BLaER1 treated with 17β-estradiol and CSF1 and Interleukin-3, amounts not matched to agents 10 nM and 100 nM (cell line): Measurements from ENCODE around the gene LAGE3.

Experiments used
- H3K27ac ChIP-seq, 11 experiments: shearing (Covaris generic); formaldehyde crosslinking; 2 replicates each; pipeline ENCODE4 v1.8.1; 2022
- H3K27me3 ChIP-seq, 11 experiments: shearing (Covaris generic); formaldehyde crosslinking; 2 replicates each; pipeline ENCODE4 v1.8.1; 2022
- H3K36me3 ChIP-seq, 11 experiments: shearing (Covaris generic); formaldehyde crosslinking; 2 replicates each; pipeline ENCODE4 v1.8.1; 2022
- H3K4me1 ChIP-seq, 10 experiments: shearing (Covaris generic); formaldehyde crosslinking; 2 replicates each; pipeline ENCODE4 v1.8.1; 2022
- H3K4me2 ChIP-seq, 11 experiments: shearing (Covaris generic); formaldehyde crosslinking; 2 replicates each; pipeline ENCODE4 v1.8.1; 2022
- H3K4me3 ChIP-seq, 10 experiments: shearing (Covaris generic); formaldehyde crosslinking; 2 replicates each; pipeline ENCODE4 v1.8.1; 2022
- H3K9ac ChIP-seq, 11 experiments: shearing (Covaris generic); formaldehyde crosslinking; 2 replicates each; pipeline ENCODE4 v1.8.1; 2022
- H3K9me3 ChIP-seq, 11 experiments: shearing (Covaris generic); formaldehyde crosslinking; replicated peaks in 1 of 11; 2 replicates each; pipeline ENCODE4 v1.8.1; 2022
- H4K20me1 ChIP-seq, 11 experiments: shearing (Covaris generic); formaldehyde crosslinking; 2 replicates each; pipeline ENCODE4 v1.8.1; 2022
- Cebpa-rat ChIP-seq, 11 experiments: shearing (Covaris generic); IDR thresholded peaks; 2 replicates each; pipeline ENCODE4 v1.8.1; 2022

The LAGE3 gene

GRCh38 chrX:154486052-154486395, 6.9 kb upstream of the LAGE3 start:
- Histone ChIP-seq H3K4me2 (peak overlapping the region; percentile 70 to 89 (median 81)), H3K4me3 (peak overlapping the region; percentile 71 to 84 (median 77)), H3K9ac (peak overlapping the region; percentile 73 to 91 (median 84)), H3K27me3 (peaks cover 32 to 48% (median 38%) of the 10 kb centered on the region in 11 experiments), H3K4me1 (peaks cover 53 to 68% (median 63%) of the 10 kb centered on the region in 10 experiments), H3K9me3 (peaks cover 0 to 50% (median 31%) of the 10 kb centered on the region in 11 experiments; a peak in 15 of 22 replicates), H3K27ac (peak overlapping the region; percentile 44 to 88 (median 82)), H4K20me1 (peaks cover 0 to 43% (median 14%) of the 10 kb centered on the region in 11 experiments; a peak in 11 of 22 replicates), H3K36me3 (peaks cover 0 to 31% (median 16%) of the 10 kb centered on the region in 11 experiments; a peak in 14 of 22 replicates)
- TF ChIP-seq Cebpa-rat (IDR thresholded peaks at IDR 0.05) = no peak

GRCh38 chrX:154485150-154486051, 6.3 kb upstream of the LAGE3 start:
- Histone ChIP-seq H3K36me3 (peaks cover 0 to 31% (median 16%) of the 10 kb centered on the region in 11 experiments; a peak in 14 of 22 replicates), H3K9ac (peak overlapping the region; percentile 73 to 91 (median 84)), H3K27me3 (peaks cover 38 to 54% (median 45%) of the 10 kb centered on the region in 11 experiments), H4K20me1 (peaks cover 0 to 43% (median 14%) of the 10 kb centered on the region in 11 experiments; a peak in 11 of 22 replicates), H3K9me3 (peaks cover 0 to 47% (median 31%) of the 10 kb centered on the region in 11 experiments; a peak in 15 of 22 replicates), H3K4me1 (peaks cover 54 to 71% (median 64%) of the 10 kb centered on the region in 10 experiments), H3K4me2 (peak overlapping the region; percentile 70 to 89 (median 81)), H3K4me3 (peak overlapping the region; percentile 71 to 84 (median 77)), H3K27ac (peak overlapping the region in 10 of 11 experiments; percentile 46 to 88 (median 82); a peak in 20 of 22 replicates)
- TF ChIP-seq Cebpa-rat (IDR thresholded peaks at IDR 0.05) = no peak

- Histone ChIP-seq H3K4me2 (peak overlapping the region; percentile 70 to 89 (median 81)), H3K9me3 (peaks cover 0 to 38% (median 23%) of the 10 kb centered on the region in 11 experiments; a peak in 14 of 22 replicates), H3K27ac (peak overlapping the region in 10 of 11 experiments; percentile 24 to 88 (median 57); a peak in 15 of 22 replicates)
Observed at GRCh38 chrX:154484255-154485149, 5.4 kb upstream of the LAGE3 start.

GRCh38 chrX:154483325-154483724, 4.2 kb upstream of the LAGE3 start:
- Histone ChIP-seq H3K4me2 (peak overlapping the region; percentile 70 to 89 (median 81)), H3K27ac (0 out of 22 replicates have a peak overlapping the region, but pooled peaks of 1 of the 11 experiments have one; percentile 24), H3K27me3 (peaks cover 42 to 64% (median 52%) of the 10 kb centered on the region in 11 experiments), H3K9ac (peak overlapping the region in 3 of 11 experiments; percentile 30 to 44 (median 41); a peak in 2 of 22 replicates), H3K9me3 (peaks cover 0 to 31% (median 18%) of the 10 kb centered on the region in 11 experiments; a peak in 13 of 22 replicates), H3K4me3 (no peak overlapping the region), H4K20me1 (peaks cover 0 to 36% (median 14%) of the 10 kb centered on the region in 11 experiments; a peak in 10 of 22 replicates), H3K36me3 (peaks cover 0 to 26% (median 16%) of the 10 kb centered on the region in 11 experiments; a peak in 14 of 22 replicates), H3K4me1 (peaks cover 51 to 64% (median 59%) of the 10 kb centered on the region in 10 experiments)
- TF ChIP-seq Cebpa-rat (IDR thresholded peaks at IDR 0.05) = no peak

More at GRCh38 chrX:154484255-154485149, 5.4 kb upstream of the LAGE3 start:
- Histone ChIP-seq H3K27me3 (peaks cover 42 to 62% (median 51%) of the 10 kb centered on the region in 11 experiments), H3K4me1 (peaks cover 60 to 72% (median 67%) of the 10 kb centered on the region in 10 experiments), H3K9ac (peak overlapping the region; percentile 73 to 91 (median 84); a peak in 19 of 22 replicates), H3K4me3 (peak overlapping the region in 9 of 10 experiments; percentile 71 to 84 (median 77); a peak in 16 of 20 replicates), H3K36me3 (peaks cover 0 to 31% (median 16%) of the 10 kb centered on the region in 11 experiments; a peak in 14 of 22 replicates), H4K20me1 (peaks cover 0 to 43% (median 14%) of the 10 kb centered on the region in 11 experiments; a peak in 11 of 22 replicates)
- no peak for TF ChIP-seq Cebpa-rat (IDR thresholded peaks at IDR 0.05)

GRCh38 chrX:154482786-154483185, 3.7 kb upstream of the LAGE3 start:
- peak overlapping the region in 3 of 11 experiments; percentile 30 to 44 (median 41); a peak in 3 of 22 replicates for H3K9ac ChIP-seq
- no peak for TF ChIP-seq Cebpa-rat (IDR thresholded peaks at IDR 0.05)
- peaks cover 42 to 67% (median 54%) of the 10 kb centered on the region in 11 experiments for H3K27me3 ChIP-seq
- peaks cover 50 to 69% (median 62%) of the 10 kb centered on the region in 10 experiments for H3K4me1 ChIP-seq
- peak overlapping the region; percentile 70 to 89 (median 81) for H3K4me2 ChIP-seq
- H3K27ac ChIP-seq = 0 out of 22 replicates have a peak overlapping the region, but pooled peaks of 1 of the 11 experiments have one; percentile 24
- peaks cover 0 to 38% (median 18%) of the 10 kb centered on the region in 11 experiments; a peak in 10 of 22 replicates for H4K20me1 ChIP-seq
- peaks cover 0 to 26% (median 13%) of the 10 kb centered on the region in 11 experiments; a peak in 13 of 22 replicates for H3K9me3 ChIP-seq
- peaks cover 0 to 20% (median 11%) of the 10 kb centered on the region in 11 experiments; a peak in 13 of 22 replicates for H3K36me3 ChIP-seq
- no peak overlapping the region for H3K4me3 ChIP-seq

- peaks cover 0 to 20% (median 11%) of the 10 kb centered on the region in 11 experiments; a peak in 12 of 22 replicates for H3K36me3 ChIP-seq
- H4K20me1 ChIP-seq = peaks cover 0 to 35% (median 21%) of the 10 kb centered on the region in 11 experiments; a peak in 12 of 22 replicates
- peaks cover 42 to 74% (median 59%) of the 10 kb centered on the region in 11 experiments for H3K27me3 ChIP-seq
- H3K27ac ChIP-seq = 0 out of 22 replicates have a peak overlapping the region, but pooled peaks of 1 of the 11 experiments have one; percentile 24
- H3K4me2 ChIP-seq = peak overlapping the region in 7 of 11 experiments; percentile 70 to 88 (median 80); a peak in 9 of 22 replicates
- peaks cover 0 to 19% (median 9%) of the 10 kb centered on the region in 11 experiments; a peak in 11 of 22 replicates for H3K9me3 ChIP-seq
- no peak overlapping the region for H3K4me3 ChIP-seq
- H3K9ac ChIP-seq = peak overlapping the region in 2 of 11 experiments; percentile 8 to 30; a peak in 1 of 22 replicates
- TF ChIP-seq Cebpa-rat (IDR thresholded peaks at IDR 0.05) = no peak
- H3K4me1 ChIP-seq = peaks cover 46 to 68% (median 58%) of the 10 kb centered on the region in 10 experiments
Observed at GRCh38 chrX:154481911-154482601, 3.0 kb upstream of the LAGE3 start.

- H3K27me3 ChIP-seq = peaks cover 42 to 81% (median 67%) of the 10 kb centered on the region in 11 experiments
- H3K27ac ChIP-seq = no peak overlapping the region
- peaks cover 0 to 13% (median 5%) of the 10 kb centered on the region in 11 experiments; a peak in 8 of 22 replicates for H3K9me3 ChIP-seq
- no peak overlapping the region for H3K9ac ChIP-seq
- H4K20me1 ChIP-seq = peaks cover 0 to 35% (median 21%) of the 10 kb centered on the region in 11 experiments; a peak in 12 of 22 replicates
- H3K4me3 ChIP-seq = no peak overlapping the region
- H3K36me3 ChIP-seq = peaks cover 0 to 20% (median 11%) of the 10 kb centered on the region in 11 experiments; a peak in 12 of 22 replicates
- H3K4me1 ChIP-seq = peaks cover 44 to 72% (median 57%) of the 10 kb centered on the region in 10 experiments
- no peak overlapping the region for H3K4me2 ChIP-seq
- no peak for TF ChIP-seq Cebpa-rat (IDR thresholded peaks at IDR 0.05)
Observed at GRCh38 chrX:154481195-154481594, 2.1 kb upstream of the LAGE3 start.
